Measurements from ENCODE around the gene ERBB4.

DNA sequence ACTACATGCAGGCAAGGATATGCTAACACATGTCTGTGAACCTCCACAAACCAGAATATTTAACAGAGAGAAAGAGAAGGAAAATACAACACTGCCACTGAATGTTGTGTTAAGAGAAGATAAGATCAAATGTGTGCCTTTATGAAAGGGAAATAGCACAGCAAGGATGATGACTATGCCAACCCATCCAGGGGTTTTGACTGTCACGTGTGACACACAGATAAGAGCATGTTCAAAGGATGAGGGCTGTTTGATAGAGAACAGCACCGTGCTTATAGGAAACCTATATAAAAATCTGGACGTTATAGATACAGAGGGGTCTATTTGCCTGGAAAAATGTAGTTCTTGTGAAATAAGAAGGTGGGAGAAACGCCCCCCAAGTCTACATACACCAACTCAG is 1070.4 kb downstream of the ERBB4 start:
- TF ChIP-seq, protein P1, sequence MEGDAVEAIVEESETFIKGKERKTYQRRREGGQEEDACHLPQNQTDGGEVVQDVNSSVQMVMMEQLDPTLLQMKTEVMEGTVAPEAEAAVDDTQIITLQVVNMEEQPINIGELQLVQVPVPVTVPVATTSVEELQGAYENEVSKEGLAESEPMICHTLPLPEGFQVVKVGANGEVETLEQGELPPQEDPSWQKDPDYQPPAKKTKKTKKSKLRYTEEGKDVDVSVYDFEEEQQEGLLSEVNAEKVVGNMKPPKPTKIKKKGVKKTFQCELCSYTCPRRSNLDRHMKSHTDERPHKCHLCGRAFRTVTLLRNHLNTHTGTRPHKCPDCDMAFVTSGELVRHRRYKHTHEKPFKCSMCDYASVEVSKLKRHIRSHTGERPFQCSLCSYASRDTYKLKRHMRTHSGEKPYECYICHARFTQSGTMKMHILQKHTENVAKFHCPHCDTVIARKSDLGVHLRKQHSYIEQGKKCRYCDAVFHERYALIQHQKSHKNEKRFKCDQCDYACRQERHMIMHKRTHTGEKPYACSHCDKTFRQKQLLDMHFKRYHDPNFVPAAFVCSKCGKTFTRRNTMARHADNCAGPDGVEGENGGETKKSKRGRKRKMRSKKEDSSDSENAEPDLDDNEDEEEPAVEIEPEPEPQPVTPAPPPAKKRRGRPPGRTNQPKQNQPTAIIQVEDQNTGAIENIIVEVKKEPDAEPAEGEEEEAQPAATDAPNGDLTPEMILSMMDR (IDR thresholded peaks at IDR 0.05; ENCODE audit: low read length), result no peak
- TF ChIP-seq EZH2phosphoT487 (IDR thresholded peaks at IDR 0.05; ENCODE audit: low read length), result no peak

All from MM.1S (cell line).